ENCODE measurements around the gene LRWD1.
"Not testable (repeated sequence)": the region's sequence is repeated elsewhere in the genome, so short reads cannot be mapped to it uniquely, and the experiment has no call there.

LRWD1 gene

DNA sequence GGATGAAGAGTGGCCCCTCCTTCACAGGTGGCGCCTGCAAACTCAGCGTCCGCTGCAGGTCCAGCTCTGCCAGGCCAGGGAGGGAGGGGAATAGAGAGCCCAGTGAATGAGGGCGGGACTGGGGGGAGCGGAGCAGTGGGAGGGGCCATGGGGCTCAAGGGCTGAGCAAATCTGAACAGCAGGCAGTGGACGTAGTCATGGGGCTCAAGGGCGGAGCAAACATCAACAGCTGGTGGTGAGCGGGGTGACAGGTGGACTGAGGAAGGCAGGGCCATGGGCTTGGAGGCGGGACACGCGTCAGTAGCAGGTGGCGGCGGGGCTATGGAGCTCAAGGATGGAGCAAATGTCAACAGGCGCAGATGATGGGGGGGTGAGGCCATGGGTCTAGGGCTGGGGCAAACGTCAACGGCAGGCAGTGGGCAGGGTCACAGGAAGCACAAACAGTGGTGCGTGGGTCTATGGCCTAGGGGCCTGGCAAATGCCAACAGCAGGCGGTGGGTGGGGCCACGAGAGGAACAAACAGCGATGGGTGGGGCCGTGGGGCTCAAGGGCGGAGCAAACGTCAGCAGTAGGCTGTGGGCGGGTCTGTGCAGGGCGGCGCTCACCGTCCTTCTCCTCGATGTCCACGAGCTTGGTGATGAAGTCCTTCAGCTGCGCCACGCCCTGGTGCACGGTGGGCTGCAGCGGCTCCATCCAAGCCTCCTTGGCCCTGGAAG lies 28.6 kb downstream of the LRWD1 start:
- in situ Hi-C loops (cut with MboI; ENCODE audit: low sequenced_read_pairs) = not testable (repeated sequence)

DNA sequence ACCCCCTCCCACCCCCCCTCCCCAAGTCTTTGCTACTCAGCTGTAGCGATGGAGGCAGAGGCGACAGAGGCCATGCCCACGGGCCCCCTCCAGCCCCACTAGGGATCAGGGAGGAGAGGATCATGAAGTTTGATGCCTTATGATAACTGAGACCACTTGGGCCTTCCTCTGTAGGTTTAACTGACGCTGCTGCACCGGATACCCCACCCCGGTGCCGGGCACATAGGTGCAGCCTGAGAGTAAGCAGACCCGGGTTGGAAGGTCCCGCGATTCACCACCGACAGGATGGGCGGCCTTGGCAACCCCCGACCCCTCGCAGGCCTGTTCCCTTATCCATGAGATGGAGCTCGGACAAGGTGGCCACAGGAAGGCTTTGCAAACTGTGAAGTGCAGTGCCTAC lies 29.2 kb downstream of the LRWD1 start:
- in situ Hi-C loops (cut with MboI; ENCODE audit: low sequenced_read_pairs) = not testable (repeated sequence)

DNA sequence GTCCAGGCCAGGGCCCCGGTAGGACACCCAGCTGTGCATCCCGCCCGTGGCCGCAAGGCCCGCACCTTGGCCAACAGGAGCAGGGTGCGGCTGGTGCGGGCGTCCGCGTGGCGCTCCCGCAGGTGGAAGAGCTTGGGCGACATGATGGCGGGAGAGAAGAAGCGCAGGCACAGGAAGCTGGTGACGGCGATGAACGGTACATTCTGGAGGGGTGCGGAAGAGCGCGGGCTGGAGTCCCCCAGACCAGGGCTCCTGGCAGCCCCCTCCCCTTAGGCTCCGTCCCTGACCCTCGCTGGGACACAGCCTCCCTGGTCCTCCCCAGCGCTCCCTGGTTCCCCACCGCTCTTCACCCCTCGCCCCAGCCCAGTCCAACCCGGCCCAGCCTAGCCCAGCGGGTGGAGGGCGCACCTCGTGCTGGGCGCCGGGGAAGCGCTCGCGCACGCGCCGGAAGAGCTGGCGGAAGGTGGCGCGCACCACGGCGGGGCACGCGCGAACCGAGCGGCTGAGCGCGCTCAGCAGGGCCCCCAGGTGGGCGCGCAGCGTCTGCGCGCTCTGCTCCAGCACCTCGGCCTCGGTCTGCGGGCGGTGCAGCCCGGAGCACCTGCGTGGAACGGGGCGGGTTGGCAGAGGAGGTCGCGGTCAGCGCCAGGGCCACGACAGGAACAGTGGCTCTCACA lies 29.8 kb downstream of the LRWD1 start:
- in situ Hi-C loops (cut with MboI; ENCODE audit: low sequenced_read_pairs) = not testable (repeated sequence)

DNA sequence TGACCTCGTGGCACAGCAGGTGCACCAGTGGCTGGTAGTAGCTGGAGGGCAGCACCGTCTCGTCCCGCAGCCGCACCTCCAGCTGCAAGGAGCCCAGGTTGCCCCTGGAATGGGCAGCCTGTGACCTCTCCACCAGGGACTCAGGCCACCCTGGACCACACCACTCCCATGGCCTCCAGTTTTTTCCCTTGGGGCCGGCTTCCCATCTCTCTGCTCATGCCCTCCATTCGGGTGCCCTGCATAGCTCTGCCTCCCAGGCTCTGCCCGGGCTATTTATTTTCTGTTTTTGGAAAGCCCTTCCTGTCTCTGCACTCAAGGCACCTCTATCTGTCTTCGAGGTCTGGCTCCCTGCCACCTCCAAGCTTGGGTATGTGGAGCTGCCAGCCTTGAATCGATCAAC lies 32.1 kb downstream of the LRWD1 start:
- in situ Hi-C loops (cut with MboI; ENCODE audit: low sequenced_read_pairs) = not testable (repeated sequence)

DNA sequence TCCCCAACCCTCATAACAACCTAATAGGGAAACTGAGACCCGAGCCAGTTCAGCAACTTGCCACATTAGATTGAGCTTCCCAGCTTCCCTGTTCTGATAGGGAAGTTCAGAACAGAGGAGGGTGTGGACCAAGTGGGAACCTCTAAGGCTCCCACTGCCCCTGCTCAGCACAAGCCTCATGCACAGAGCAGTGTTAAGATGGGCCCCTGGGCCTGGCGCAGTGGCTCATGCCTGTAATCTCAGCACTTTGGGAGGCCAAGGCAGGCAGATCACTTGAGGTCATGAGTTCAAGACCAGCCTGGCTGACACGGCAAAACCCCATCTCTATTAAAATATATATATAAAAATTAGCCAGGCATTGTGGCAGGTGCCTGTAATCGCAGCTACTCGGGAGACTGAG lies 32.5 kb downstream of the LRWD1 start:
- in situ Hi-C loops (cut with MboI; ENCODE audit: low sequenced_read_pairs) = not testable (repeated sequence)

DNA sequence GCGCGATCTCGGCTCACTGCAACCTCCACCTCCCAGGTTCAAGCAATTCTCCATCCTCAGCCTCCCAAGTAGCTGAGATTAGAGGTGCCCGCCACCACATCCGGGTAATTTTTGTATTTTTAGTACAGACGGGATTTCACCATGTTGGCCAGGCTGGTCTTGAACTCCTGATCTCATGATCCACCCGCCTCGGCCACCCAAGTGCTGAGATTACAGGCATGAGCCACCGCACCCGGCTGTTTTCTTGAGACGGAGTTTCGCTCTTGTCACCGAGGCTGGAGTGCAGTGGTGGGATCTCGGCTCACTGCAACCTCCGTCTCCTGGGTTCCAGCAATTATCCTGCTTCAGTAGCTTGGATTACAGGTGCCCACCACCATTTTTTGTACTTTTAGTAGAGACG lies 33.5 kb downstream of the LRWD1 start:
- in situ Hi-C loops (cut with MboI; ENCODE audit: low sequenced_read_pairs) = not testable (repeated sequence)

DNA sequence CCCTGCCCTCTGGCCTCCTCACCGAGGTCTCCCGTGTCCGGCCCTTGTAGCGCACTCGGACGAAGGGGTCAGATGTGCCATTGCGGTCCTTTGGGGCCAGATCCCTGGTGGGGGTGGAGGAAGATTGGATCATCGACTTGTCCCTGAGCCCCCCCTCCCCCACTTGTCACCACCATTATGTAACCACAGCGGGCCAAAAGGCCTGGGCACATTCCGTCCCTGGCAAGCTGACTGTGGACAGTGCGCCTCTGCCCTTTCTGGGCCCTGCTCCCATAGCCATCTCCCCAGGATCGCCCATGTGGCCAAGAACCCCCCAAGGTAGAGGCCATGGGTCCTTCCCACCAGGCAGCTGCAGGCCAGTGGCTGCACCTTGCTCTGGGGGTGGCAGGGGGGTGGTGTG lies 38.4 kb downstream of the LRWD1 start:
- in situ Hi-C loops (cut with MboI; ENCODE audit: low sequenced_read_pairs) = not testable (repeated sequence)

DNA sequence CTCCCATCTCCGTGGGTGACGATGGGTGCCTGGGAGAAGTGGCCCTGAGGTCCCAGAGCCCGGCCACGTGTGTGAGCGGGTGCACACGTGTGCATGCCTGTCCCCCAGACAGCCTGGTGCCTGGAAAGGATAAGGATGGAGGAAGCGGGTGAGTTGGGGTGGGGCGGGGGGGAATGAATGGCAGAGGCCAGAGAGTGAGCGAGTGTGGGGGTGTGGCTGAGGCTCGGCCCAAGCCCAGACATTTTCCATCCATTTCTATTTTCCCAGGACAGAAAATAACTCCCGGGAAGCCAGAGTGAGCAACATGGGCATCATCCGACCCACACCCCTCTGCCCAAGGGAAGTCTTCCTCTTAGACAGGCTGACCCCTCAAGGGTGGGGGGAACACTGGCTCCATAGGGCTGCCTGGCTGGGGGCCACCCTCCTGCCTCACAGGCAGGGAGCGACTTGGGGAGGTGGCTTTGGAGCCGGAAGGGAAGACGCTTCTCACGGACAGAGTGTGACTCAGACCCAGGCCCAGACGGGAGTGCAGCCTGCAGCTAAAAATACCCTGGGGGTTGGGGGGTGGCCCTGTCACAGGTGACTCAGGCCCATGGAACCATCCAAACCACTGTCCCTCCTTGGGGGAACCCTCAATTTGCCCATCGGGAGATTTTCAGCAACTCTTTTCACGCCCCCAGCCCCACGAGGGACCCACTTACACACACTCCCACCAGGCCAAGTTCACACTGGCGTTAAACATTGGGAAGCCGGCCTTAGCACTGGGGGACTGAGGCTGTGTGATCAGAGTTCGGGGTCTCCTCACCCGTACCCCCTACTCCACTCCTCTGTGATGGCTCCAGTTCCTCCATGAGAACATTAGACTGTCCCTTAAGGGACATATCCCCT lies 40.8 kb downstream of the LRWD1 start:
- in situ Hi-C loops (cut with MboI; ENCODE audit: low sequenced_read_pairs) = not testable (repeated sequence)

DNA sequence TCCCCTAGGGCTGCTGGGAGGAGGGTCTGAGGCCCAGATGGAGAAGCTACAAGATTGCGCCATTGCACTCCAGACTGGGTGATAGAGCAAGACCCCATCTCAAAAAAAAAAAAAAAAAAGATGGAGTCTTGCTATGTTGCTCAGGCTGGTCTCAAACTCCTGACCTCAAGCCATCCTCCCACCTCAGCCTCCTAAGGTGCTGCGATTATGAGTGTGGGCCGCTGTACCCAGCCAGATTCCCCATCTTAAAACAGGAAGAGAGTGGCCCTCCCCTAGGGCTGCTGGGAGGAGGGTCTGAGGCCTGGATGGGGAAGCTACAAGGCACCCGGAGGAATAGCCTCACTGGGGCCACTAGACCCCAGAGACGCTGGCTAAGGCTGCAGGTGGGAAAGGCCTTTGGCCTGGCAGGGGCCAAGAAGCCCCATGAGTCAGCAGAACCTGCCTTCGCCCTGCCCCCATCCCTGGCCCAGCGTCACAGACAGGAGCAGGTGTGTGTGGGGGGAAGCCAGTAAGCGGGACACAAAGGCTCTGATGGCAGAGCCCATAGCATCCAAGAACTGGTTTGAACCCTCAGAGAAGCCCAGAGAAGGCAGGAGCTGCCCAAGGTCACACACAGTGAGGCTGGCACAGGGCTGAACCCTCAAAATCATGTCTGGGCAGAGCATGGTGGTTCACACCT lies 42.8 kb downstream of the LRWD1 start:
- in situ Hi-C loops (cut with MboI; ENCODE audit: low sequenced_read_pairs) = not testable (repeated sequence)

DNA sequence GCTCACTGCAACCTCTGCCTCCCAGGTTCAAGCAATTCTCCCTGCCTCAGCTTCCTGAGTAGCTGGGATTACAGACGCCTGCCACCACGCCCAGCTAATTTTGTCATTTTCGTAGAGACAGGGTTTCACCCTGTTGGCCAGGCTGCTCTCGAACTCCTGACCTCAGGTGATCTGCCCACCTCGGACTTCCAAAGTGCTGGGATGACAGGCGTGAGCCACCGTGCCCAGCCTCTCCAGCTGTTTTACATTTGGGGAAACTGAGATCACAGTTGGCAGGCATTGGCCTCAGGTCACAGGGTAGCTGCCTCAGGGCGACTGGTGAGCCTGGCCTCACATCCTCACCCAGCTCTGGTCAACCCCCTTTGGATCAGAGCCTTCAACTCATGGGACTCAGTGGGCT lies 45.8 kb downstream of the LRWD1 start:
- in situ Hi-C loops (cut with MboI; ENCODE audit: low sequenced_read_pairs) = not testable (repeated sequence)

DNA sequence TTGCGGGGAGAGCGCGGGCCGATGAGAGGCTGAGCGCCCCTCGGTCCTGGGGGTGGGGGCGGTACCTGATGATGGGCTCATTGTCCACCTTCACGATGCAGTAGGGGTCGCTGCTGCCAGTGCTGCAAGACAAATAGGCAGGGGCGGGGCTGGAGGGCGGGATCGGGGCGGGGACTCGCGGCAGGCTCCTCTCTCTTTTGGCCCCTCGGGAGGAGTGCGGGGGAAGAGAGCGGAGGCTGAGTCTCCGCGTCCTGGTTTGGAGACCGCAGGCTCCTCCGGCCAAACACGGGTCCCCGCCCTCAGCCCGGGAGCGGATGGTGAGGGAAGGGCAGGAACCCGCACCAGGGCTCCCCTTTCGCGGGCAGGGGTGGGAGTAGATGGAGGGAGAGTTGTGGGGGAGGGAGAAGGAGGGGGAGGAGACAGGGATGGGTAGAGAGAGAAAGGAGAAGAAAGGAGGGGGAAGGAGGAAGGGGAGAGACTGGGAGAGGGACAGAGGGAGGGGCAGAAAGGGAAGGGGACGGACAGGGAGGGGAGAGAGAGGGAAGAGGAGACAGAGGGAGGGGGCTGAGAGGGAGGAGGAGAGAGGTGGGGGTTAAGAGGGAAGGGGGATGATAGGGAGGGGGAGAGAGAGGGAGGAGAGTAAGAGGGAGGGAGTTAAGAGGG lies 47.2 kb downstream of the LRWD1 start:
- in situ Hi-C loops (cut with MboI; ENCODE audit: low sequenced_read_pairs) = not testable (repeated sequence)

DNA sequence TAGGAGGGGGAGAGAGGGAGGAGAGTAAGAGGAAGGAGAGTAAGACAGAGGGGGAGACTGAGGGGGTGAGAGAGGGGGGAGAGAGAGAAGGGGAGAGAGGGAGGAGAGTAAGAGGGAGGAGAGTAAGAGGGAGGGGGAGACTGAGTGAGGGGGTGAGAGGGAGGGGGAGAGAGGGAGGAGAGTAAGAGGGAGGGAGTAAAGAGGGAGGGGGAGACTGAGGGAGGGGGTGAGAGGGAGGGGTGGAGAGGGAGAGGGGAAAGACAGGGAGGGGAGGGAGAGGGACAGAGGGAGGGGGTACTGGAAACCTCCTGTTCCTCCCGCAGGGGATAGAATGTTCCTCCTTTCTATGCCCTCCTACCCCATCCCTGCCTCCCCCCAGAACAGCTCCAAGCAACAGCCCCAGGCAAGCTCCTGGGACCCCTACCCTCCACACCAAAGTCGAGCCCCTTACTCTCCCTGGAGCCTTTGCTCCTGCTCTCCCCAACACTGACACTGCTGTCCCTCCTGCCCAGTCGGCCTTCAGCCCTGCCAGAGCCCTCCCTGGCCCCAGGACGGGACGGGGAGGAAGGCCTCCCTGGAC lies 47.9 kb downstream of the LRWD1 start:
- in situ Hi-C loops (cut with MboI; ENCODE audit: low sequenced_read_pairs) = not testable (repeated sequence)

DNA sequence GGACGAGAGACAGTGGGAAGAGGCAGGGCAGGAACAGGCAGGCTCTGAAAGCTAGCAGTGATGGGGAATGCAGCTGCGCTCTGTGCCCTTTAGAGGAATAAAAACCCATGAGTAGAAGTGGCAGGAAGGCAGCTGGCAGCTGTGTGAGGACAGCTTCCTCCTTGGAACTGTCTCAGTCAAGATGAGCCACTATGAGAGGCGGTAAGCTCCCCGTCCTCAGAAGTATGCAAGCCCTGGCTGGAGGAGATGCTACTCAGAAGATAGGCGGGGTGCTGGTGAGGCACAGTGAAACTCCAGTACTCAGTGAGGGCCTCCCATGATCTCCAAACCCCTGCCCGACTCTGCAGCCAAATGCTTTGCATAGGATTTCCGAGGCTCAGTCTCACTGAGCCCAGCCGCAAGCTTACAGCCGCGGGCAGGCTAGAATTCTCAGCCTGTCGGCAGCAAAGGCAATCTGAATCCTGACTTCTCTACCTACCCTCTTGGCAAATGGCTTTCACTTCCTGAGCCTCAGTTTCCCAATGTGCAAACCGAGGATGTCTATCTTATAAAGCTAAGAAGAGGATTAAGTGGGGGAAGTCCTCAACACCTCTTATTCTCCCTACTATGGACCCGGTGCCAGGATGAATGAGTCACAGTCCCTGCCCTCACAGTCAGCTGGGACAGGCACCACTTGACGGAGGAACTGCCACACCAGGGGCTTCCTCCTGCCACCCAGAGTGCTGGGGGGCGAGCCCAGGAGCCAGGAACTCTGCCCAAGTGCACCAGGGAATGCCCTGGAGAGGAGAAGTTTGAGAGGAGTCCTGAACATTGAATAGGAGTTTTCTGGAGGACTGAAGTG lies 50.3 kb downstream of the LRWD1 start:
- in situ Hi-C loops (cut with MboI; ENCODE audit: low sequenced_read_pairs) = not testable (repeated sequence)

DNA sequence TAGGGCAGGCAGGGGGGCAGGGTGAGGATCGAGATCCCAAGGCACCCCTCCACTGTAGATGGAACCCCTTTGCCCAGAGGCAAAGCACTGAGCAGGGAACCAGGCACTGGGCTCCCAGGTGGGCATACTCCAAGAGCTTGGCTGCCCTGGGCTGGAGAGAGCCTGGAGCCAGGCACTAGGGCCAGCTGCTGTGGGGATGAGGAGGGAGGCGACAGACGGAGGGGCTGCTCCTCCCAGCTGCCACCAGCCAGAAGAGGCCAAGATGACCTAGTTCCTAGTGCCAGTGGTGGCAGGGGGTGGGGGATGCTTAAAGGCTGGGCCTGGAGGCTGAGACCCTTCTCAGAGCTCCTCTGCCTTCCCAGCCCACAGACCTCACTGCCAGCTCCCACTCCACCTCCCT lies 51.1 kb downstream of the LRWD1 start:
- in situ Hi-C loops (cut with MboI; ENCODE audit: low sequenced_read_pairs) = not testable (repeated sequence)

DNA sequence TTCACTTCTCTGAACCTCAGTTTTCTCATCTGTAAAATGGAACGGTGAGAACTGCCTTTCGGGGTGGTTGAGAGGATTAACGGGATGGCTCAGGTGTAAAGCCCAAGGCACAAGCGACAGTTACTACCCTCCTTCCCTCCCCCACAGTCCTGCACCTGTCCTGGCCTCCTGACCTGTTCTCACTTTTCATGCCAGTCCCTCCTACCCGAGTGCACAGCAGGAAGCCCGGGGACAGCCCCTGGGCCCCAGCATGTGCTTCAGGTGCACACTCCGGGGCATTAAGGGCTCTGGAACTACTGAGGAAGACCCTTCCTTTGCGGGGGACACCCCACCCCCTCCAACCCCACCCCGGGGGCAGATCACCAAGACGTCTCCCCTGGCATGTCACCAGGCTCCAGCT lies 52.2 kb downstream of the LRWD1 start:
- in situ Hi-C loops (cut with MboI; ENCODE audit: low sequenced_read_pairs) = not testable (repeated sequence)

DNA sequence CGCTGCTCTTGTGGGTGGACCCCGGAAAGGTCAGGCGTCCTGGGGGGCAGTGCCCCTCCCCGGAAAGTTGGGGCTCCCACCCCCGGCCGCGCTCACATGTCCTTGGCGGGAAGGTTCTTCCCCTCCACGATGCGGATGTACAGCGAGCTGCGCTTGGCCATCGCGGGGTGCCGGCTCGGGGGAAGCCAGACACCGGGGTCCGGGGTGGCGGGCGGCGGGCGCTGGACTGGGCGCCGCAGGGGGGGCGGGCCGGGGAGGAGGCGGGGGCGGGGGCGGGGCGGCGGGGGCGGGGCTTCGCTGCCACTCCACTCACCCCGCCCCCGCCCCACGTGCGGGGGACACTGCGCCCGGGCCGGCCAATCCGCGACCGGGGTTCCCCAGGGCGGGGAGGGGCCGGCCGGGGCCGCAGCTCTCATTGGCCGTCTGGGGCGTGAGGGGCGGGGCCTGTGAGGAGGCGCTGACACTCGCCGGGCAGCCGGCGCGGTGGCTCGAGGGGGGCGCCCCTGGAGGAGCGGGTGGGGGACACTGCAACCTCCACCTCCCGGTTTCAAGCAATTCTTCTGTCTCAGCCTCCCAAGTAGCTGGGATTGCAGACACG lies 52.9 kb downstream of the LRWD1 start, which contains the start of gene RASA4B:
Gene RASA4B, minus strand, starts transcription at position 228 of the 598 bp plus-strand sequence. Its CDS starts 67 bp downstream, at position 161.
- in situ Hi-C loops (cut with MboI; ENCODE audit: low sequenced_read_pairs) = not testable (repeated sequence)

DNA sequence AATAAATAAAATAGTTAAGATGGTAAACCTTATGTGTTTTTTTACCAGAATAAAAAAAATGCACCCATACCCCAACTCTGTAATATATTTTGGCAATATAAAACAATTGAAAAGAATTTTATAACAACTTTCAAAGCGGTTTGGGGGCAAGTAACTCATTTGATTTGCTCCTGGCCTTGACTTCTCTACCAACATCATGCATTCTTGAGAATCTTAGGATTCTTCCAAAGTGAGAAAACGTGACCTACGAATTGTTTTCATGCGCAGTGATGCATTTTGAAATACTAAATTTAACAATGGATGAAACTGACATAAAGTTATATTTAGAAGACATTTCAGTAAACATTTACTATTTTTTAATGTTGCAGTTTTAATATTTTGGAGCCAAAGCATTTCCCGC lies 56.0 kb downstream of the LRWD1 start:
- in situ Hi-C loops (cut with MboI; ENCODE audit: low sequenced_read_pairs) = not testable (repeated sequence)
